SK-N-MC (cell line): ENCODE results near the gene KDM4B.

Source experiments
- DNase-seq: peaks from one replicate; pipeline ENCODE4 v3.0.0-alpha.2; 2011; ENCODE audit warnings: low read depth, low spot score
- H3K27ac ChIP-seq: fragments of 200-600 bp; sonication (generic); 2 replicates; pipeline ENCODE4 v1.5.1; 2016; ENCODE audit warnings: mixed run types
- H3K36me3 ChIP-seq: fragments of 200-600 bp; sonication (generic); 2 replicates; pipeline ENCODE4 v1.6.1; 2017; ENCODE audit warnings: antibody characterized with exemption, low read length, mixed read lengths; ENCODE audit not compliant: insufficient read depth
- H3K4me3 ChIP-seq: fragments of 200-600 bp; sonication (generic); 2 replicates; pipeline ENCODE4 v1.5.1; 2016
- H3K9ac ChIP-seq: fragments of 200-600 bp; sonication (generic); 2 replicates; pipeline ENCODE4 v1.8.0; 2017; ENCODE audit warnings: mixed run types, mixed read lengths; ENCODE audit not compliant: insufficient read length
- H3K9me3 ChIP-seq: fragments of 200-600 bp; sonication (generic); 2 replicates; pipeline ENCODE4 v1.6.1; 2017; ENCODE audit warnings: low read depth, mild to moderate bottlenecking, antibody characterized with exemption, low read length, moderate library complexity, mixed read lengths
- EZH2 ChIP-seq: fragments of 200-600 bp; sonication (generic); IDR thresholded peaks from one replicate; pipeline ENCODE4 v1.6.1; 2017; ENCODE audit warnings: antibody characterized with exemption
- FOXP2 ChIP-seq: optimal IDR thresholded peaks from 2 replicates; pipeline ENCODE3; 2011; ENCODE audit warnings: mild to moderate bottlenecking, moderate library complexity; ENCODE audit not compliant: insufficient read depth; ENCODE audit errors: extremely low read length, control extremely low read depth
- POLR2AphosphoS5 ChIP-seq: IDR thresholded peaks from 2 replicates; pipeline ENCODE4 v1.6.1; 2012; ENCODE audit warnings: mild to moderate bottlenecking, low read depth, low read length, borderline replicate concordance

KDM4B gene

GRCh38 chr19:4977299-4978174 is 8.6 kb downstream of the KDM4B start:
- Histone ChIP-seq H3K36me3 (no peaks in the 10 kb centered on the region), H3K4me3 (no peak overlapping the region), H3K9ac (no peak overlapping the region), H3K27ac (no peak overlapping the region), H3K9me3 (no peaks in the 10 kb centered on the region)
- no peak for DNase-seq
- TF ChIP-seq POLR2AphosphoS5 (no peak), FOXP2 (no peak), EZH2 (no peak)

- Histone ChIP-seq H3K4me3 (no peak overlapping the region), H3K9ac (no peak overlapping the region), H3K27ac (no peak overlapping the region), H3K9me3 (no peaks in the 10 kb centered on the region), H3K36me3 (no peaks in the 10 kb centered on the region)
- no peak for DNase-seq
- TF ChIP-seq EZH2: no peak
- TF ChIP-seq FOXP2: no peak
- TF ChIP-seq POLR2AphosphoS5: no peak
Observed at GRCh38 chr19:4979211-4979807, 10.4 kb downstream of the KDM4B start.

- H3K4me3 ChIP-seq: no peak overlapping the region
- DNase-seq: no peak
- H3K9me3 ChIP-seq: no peaks in the 10 kb centered on the region
- no peak overlapping the region for H3K9ac ChIP-seq
- no peak for TF ChIP-seq EZH2
- TF ChIP-seq FOXP2: no peak
- TF ChIP-seq POLR2AphosphoS5: no peak
- H3K36me3 ChIP-seq: no peaks in the 10 kb centered on the region
- H3K27ac ChIP-seq: no peak overlapping the region
Observed at GRCh38 chr19:4980067-4980466, 11.2 kb downstream of the KDM4B start.

GRCh38 chr19:4980838-4981680 is 12.1 kb downstream of the KDM4B start:
- no peak for TF ChIP-seq POLR2AphosphoS5
- TF ChIP-seq FOXP2: no peak
- TF ChIP-seq EZH2: no peak
- no peak for DNase-seq
- H3K36me3 ChIP-seq: no peaks in the 10 kb centered on the region
- H3K9ac ChIP-seq: no peak overlapping the region
- no peaks in the 10 kb centered on the region for H3K9me3 ChIP-seq
- H3K4me3 ChIP-seq: no peak overlapping the region
- H3K27ac ChIP-seq: no peak overlapping the region

- Histone ChIP-seq H3K9me3 (no peaks in the 10 kb centered on the region), H3K36me3 (no peaks in the 10 kb centered on the region), H3K4me3 (no peak overlapping the region), H3K27ac (no peak overlapping the region), H3K9ac (no peak overlapping the region)
- TF ChIP-seq POLR2AphosphoS5: no peak
- TF ChIP-seq EZH2: no peak
- TF ChIP-seq FOXP2: no peak
- no peak for DNase-seq
Observed at GRCh38 chr19:4981681-4981958, 12.7 kb downstream of the KDM4B start.

- H3K9ac ChIP-seq: no peak overlapping the region
- H3K27ac ChIP-seq: no peak overlapping the region
- H3K36me3 ChIP-seq: no peaks in the 10 kb centered on the region
- H3K4me3 ChIP-seq: no peak overlapping the region
- H3K9me3 ChIP-seq: no peaks in the 10 kb centered on the region
- TF ChIP-seq POLR2AphosphoS5: no peak
- no peak for TF ChIP-seq FOXP2
- TF ChIP-seq EZH2: no peak
- no peak for DNase-seq
Observed at GRCh38 chr19:4983346-4984105, 14.6 kb downstream of the KDM4B start.

- Histone ChIP-seq H3K36me3 (no peaks in the 10 kb centered on the region), H3K4me3 (no peak overlapping the region), H3K9me3 (no peaks in the 10 kb centered on the region), H3K9ac (no peak overlapping the region), H3K27ac (no peak overlapping the region)
- DNase-seq: no peak
- TF ChIP-seq EZH2: no peak
- TF ChIP-seq FOXP2: no peak
- no peak for TF ChIP-seq POLR2AphosphoS5
Observed at GRCh38 chr19:4984106-4984380, 15.1 kb downstream of the KDM4B start.
